ENCODE results near the gene IRF9. TPM values are rescaled to one million over a fixed set of nuclear protein-coding genes. Genes with fewer than 3 reads are reported as not detected.
A peak's percentile ranks its signal among the peaks of the same experiment; 100 is the strongest.

The IRF9 gene
- total and polyA plus RNA-seq, 2 of the 13 experiments (the other 11 are each of a cell fraction or from before 2014, with no cell fraction given): 14.9 to 49.7 TPM

DNA sequence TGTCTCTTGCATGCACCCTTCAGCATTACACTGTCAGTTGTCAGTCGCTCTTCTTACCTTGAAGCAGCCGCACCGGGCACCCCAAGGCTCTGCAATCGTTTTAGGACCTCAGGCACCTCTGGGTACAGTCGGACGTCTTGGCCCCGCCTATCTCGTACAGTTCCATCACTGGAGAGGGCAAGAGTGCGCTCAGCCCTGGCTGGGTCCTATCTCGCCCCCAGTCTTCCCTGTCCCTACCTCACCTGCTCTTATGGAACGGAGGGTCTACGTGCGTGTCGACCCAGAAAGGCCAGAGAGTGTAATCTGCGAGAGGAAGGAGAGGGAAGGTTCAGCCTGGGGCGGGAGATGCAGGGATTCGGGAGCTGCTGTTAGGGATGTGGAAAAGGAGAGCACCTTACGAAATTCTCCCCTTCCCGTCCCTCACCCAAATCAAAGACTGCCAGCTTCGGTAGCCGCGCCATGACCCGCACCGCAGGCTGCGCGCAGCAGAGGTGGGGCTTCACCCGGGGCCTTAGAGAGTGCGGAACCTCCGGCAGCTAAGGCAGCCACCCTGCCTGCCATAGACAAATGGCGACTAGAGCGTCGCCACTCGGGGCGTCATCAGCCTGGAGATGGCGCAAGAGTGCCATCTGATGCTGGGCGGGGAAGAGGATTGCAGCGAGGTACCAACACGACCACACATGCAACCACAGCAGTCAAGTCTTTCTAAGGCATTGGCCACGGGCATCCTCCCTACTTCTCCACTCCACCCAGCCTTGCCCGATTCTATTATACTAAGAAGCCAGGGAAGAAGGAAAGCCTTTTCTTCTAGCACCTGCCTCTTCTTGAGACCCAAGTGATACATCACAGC lies 54.7 kb downstream of the IRF9 start, which contains the start of gene MDP1 (continued):
- TF ChIP-seq, protein P1, sequence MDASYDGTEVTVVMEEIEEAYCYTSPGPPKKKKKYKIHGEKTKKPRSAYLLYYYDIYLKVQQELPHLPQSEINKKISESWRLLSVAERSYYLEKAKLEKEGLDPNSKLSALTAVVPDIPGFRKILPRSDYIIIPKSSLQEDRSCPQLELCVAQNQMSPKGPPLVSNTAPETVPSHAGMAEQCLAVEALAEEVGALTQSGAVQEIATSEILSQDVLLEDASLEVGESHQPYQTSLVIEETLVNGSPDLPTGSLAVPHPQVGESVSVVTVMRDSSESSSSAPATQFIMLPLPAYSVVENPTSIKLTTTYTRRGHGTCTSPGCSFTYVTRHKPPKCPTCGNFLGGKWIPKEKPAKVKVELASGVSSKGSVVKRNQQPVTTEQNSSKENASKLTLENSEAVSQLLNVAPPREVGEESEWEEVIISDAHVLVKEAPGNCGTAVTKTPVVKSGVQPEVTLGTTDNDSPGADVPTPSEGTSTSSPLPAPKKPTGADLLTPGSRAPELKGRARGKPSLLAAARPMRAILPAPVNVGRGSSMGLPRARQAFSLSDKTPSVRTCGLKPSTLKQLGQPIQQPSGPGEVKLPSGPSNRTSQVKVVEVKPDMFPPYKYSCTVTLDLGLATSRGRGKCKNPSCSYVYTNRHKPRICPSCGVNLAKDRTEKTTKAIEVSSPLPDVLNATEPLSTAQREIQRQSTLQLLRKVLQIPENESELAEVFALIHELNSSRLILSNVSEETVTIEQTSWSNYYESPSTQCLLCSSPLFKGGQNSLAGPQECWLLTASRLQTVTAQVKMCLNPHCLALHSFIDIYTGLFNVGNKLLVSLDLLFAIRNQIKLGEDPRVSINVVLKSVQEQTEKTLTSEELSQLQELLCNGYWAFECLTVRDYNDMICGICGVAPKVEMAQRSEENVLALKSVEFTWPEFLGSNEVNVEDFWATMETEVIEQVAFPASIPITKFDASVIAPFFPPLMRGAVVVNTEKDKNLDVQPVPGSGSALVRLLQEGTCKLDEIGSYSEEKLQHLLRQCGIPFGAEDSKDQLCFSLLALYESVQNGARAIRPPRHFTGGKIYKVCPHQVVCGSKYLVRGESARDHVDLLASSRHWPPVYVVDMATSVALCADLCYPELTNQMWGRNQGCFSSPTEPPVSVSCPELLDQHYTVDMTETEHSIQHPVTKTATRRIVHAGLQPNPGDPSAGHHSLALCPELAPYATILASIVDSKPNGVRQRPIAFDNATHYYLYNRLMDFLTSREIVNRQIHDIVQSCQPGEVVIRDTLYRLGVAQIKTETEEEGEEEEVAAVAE (CRISPR knock-in tag; IDR thresholded peaks at IDR 0.05; ENCODE audit: borderline replicate concordance): peak; percentile 95; the same call in 1 of the 2 replicates
- peak; percentile 92 for TF ChIP-seq RXRA (CRISPR knock-in tag; IDR thresholded peaks at IDR 0.05)
- TF ChIP-seq HMGA1 (CRISPR knock-in tag; conservative IDR thresholded peaks at IDR 0.05): no peak
- peak; percentile 88; the same call in 1 of the 2 replicates for TF ChIP-seq ZNF441 (CRISPR knock-in tag; IDR thresholded peaks at IDR 0.05; ENCODE audit: borderline replicate concordance)
- peak; percentile 99 for TF ChIP-seq BRCA1 (CRISPR knock-in tag; IDR thresholded peaks at IDR 0.05)
- TF ChIP-seq, protein P2, sequence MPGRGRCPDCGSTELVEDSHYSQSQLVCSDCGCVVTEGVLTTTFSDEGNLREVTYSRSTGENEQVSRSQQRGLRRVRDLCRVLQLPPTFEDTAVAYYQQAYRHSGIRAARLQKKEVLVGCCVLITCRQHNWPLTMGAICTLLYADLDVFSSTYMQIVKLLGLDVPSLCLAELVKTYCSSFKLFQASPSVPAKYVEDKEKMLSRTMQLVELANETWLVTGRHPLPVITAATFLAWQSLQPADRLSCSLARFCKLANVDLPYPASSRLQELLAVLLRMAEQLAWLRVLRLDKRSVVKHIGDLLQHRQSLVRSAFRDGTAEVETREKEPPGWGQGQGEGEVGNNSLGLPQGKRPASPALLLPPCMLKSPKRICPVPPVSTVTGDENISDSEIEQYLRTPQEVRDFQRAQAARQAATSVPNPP (CRISPR knock-in tag; IDR thresholded peaks at IDR 0.05): peak; percentile 97
- peak; percentile 96 for TF ChIP-seq RAD21 (CRISPR knock-in tag; IDR thresholded peaks at IDR 0.05)
- TF ChIP-seq KLF12 (CRISPR knock-in tag; IDR thresholded peaks at IDR 0.05; ENCODE audit: borderline replicate concordance): peak; percentile 99
- TF ChIP-seq ZNF619 (CRISPR knock-in tag; IDR thresholded peaks at IDR 0.05): peak; percentile 100
- 0 out of 2 replicates have a peak, but pooled peaks have one; percentile 48 for TF ChIP-seq ZNF572 (CRISPR knock-in tag; IDR thresholded peaks at IDR 0.05)
- peak; percentile 100 for TF ChIP-seq KDM3A (CRISPR knock-in tag; IDR thresholded peaks at IDR 0.05; ENCODE audit: low read depth)
- peak; percentile 84; the same call in 1 of the 2 replicates for TF ChIP-seq MTF1 (CRISPR knock-in tag; IDR thresholded peaks at IDR 0.05)
- TF ChIP-seq MIER3 (CRISPR knock-in tag; IDR thresholded peaks at IDR 0.05; ENCODE audit: borderline replicate concordance): peak; percentile 100
- TF ChIP-seq HOXA9 (CRISPR knock-in tag; IDR thresholded peaks at IDR 0.05; ENCODE audit: borderline replicate concordance): peak; percentile 82; the same call in 1 of the 2 replicates
- peak; percentile 86 for TF ChIP-seq ZNF263 (CRISPR knock-in tag; IDR thresholded peaks at IDR 0.05)
- no peak; the same call in none of the 2 replicates for TF ChIP-seq ZNF775 (CRISPR knock-in tag; IDR thresholded peaks at IDR 0.05; ENCODE audit: borderline replicate concordance)
- peak; percentile 97 for TF ChIP-seq SNAPC2 (CRISPR knock-in tag; IDR thresholded peaks at IDR 0.05)
- TF ChIP-seq ZFP82 (CRISPR knock-in tag; IDR thresholded peaks at IDR 0.05; ENCODE audit: borderline replicate concordance): no peak
- TF ChIP-seq, protein P3, sequence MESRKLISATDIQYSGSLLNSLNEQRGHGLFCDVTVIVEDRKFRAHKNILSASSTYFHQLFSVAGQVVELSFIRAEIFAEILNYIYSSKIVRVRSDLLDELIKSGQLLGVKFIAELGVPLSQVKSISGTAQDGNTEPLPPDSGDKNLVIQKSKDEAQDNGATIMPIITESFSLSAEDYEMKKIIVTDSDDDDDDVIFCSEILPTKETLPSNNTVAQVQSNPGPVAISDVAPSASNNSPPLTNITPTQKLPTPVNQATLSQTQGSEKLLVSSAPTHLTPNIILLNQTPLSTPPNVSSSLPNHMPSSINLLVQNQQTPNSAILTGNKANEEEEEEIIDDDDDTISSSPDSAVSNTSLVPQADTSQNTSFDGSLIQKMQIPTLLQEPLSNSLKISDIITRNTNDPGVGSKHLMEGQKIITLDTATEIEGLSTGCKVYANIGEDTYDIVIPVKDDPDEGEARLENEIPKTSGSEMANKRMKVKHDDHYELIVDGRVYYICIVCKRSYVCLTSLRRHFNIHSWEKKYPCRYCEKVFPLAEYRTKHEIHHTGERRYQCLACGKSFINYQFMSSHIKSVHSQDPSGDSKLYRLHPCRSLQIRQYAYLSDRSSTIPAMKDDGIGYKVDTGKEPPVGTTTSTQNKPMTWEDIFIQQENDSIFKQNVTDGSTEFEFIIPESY (CRISPR knock-in tag; IDR thresholded peaks at IDR 0.05): 0 out of 2 replicates have a peak, but pooled peaks have one; percentile 71
- TF ChIP-seq BHLHE40 (IDR thresholded peaks at IDR 0.05; ENCODE audit: low read length): peak; percentile 64; the same call in 1 of the 2 replicates
- no peak for TF ChIP-seq TCF7L2 (IDR thresholded peaks at IDR 0.05; ENCODE audit: low read depth, low read length)

Data from HepG2 (cell line).